Panc1 (cell line): ENCODE data around the gene GNE. TPM values are rescaled to one million over a fixed set of nuclear protein-coding genes. Genes with fewer than 3 reads are reported as not detected.
"Not testable (repeated sequence)": the region's sequence is repeated elsewhere in the genome, so short reads cannot be mapped to it uniquely, and the experiment has no call there.

Experiments
- ATAC-seq: fragments of 200-7000 bp; cut with Tn5 transposase; 2 replicates; pipeline ENCODE4 v1.9.1; 2020; ENCODE audit warnings: mild to moderate bottlenecking, moderate library complexity
- BruUV-seq: library from RNA; stranded (reverse); fragments of 400-500 nt; replicated peaks from 2 replicates; lab custom pipeline; 2021; lab: Mats Ljungman, UMichigan
- CTCF ChIA-PET: fragments of 300-600 bp; sonication (Branson Sonifier 250); formaldehyde crosslinking; loops from one replicate; lab custom pipeline; 2022; ENCODE audit warnings: antibody characterized with exemption; lab: Charles Lee
- POLR2A ChIA-PET: fragments of 300-600 bp; sonication (Branson Sonifier 250); formaldehyde crosslinking; loops from one replicate; lab custom pipeline; 2022; ENCODE audit warnings: antibody characterized with exemption; lab: Charles Lee
- DNase-seq: peaks from one replicate; pipeline ENCODE4 v3.0.0-alpha.2; 2010; ENCODE audit warnings: low read depth, low spot score
- H3K27ac ChIP-seq: 2 replicates; pipeline ENCODE4 v1.5.1; 2011; ENCODE audit warnings: mild to moderate bottlenecking, low read length, inconsistent platforms
- H3K27me3 ChIP-seq: fragments of 200-500 bp; sonication (Bioruptor generic); 2 replicates; pipeline ENCODE4 v1.6.0; 2014; ENCODE audit warnings: low read length, inconsistent platforms; ENCODE audit not compliant: control insufficient read depth, insufficient read depth
- H3K36me3 ChIP-seq: fragments of 200-500 bp; sonication (Bioruptor generic); 2 replicates; pipeline ENCODE4 v1.5.1; 2014; ENCODE audit warnings: inconsistent platforms, mild to moderate bottlenecking, low read length, moderate library complexity; ENCODE audit not compliant: control insufficient read depth, insufficient read depth
- H3K4me1 ChIP-seq: 2 replicates; pipeline ENCODE4 v1.5.1; 2011; ENCODE audit warnings: inconsistent platforms, mild to moderate bottlenecking, low read length, moderate library complexity; ENCODE audit not compliant: control insufficient read depth, insufficient read depth
- H3K4me3 ChIP-seq, 2 experiments: 2 replicates each; pipeline ENCODE4 v1.5.1; 2011 to 2012; ENCODE audit warnings: low read depth in 2 of 2, low read length in 2 of 2, mild to moderate bottlenecking in 2 of 2, inconsistent platforms in 1 of 2, moderate library complexity in 1 of 2
- H3K9me3 ChIP-seq: fragments of 200-500 bp; sonication (Bioruptor generic); 2 replicates; pipeline ENCODE4 v1.5.1; 2014; ENCODE audit warnings: low read depth, mild to moderate bottlenecking, inconsistent platforms, low read length, moderate library complexity; ENCODE audit not compliant: control insufficient read depth, insufficient read depth
- CTCF ChIP-seq: fragments of 450-650 bp; IDR thresholded peaks from 2 replicates; pipeline ENCODE4 v1.5.1; 2017; ENCODE audit warnings: mild to moderate bottlenecking
- POLR2AphosphoS5 ChIP-seq: IDR thresholded peaks from 2 replicates; pipeline ENCODE4 v1.6.1; 2012; ENCODE audit warnings: mild to moderate bottlenecking, low read depth, low read length, moderate library complexity
- REST ChIP-seq, 2 experiments: IDR thresholded peaks; 2 replicates each; pipeline ENCODE4 v1.6.1; 2011 to 2012; ENCODE audit warnings: low read depth in 2 of 2, control low read depth in 1 of 2, low read length in 1 of 2, mild to moderate bottlenecking in 1 of 2, moderate library complexity in 1 of 2; ENCODE audit not compliant: insufficient read depth in 1 of 2
- SIN3A ChIP-seq: IDR thresholded peaks from 2 replicates; pipeline ENCODE4 v1.6.1; 2012; ENCODE audit warnings: low read depth, mild to moderate bottlenecking, low read length, moderate library complexity, borderline replicate concordance; ENCODE audit not compliant: insufficient read depth
- TCF7L2 ChIP-seq: IDR thresholded peaks from 2 replicates; pipeline ENCODE4 v1.6.1; 2011; ENCODE audit warnings: mild to moderate bottlenecking, low read depth, low read length, inconsistent platforms
- in situ Hi-C: cut with HindIII; loops from 2 replicates; pipeline ENCODE4 v1.10.0; 2016; ENCODE audit warnings: low sequenced_read_pairs, low pct_unique_long_range_greater_than_20kb
- intact Hi-C: fragments of 100-400 bp; cut with micrococcal nuclease; formaldehyde crosslinking; loops from one replicate; pipeline ENCODE4 v1.10.0; 2022; ENCODE audit not compliant: unreplicated experiment
- total RNA-seq: library from RNA; stranded (reverse); gene quantifications from one replicate; pipeline ENCODE4 v1.2.1, GENCODE V29; 2021; ENCODE audit not compliant: unreplicated experiment

GNE gene
- total RNA-seq, 1 experiment from 2014 or later: 107 TPM

- intact Hi-C loops: no loop called here
- Histone ChIP-seq H3K27me3 (no peaks in the 10 kb centered on the region), H3K36me3 (no peaks in the 10 kb centered on the region), H3K4me3 (no peak overlapping the region), H3K27ac (peak overlapping the region; percentile 76), H3K4me1 (peaks cover 27% of the 10 kb centered on the region), H3K9me3 (no peaks in the 10 kb centered on the region)
- ChIA-PET POLR2A (interaction anchor here (0.7 kb wide), 1 partner anchor 16 kb away, joined by 12 read pairs; no protein-coding TSS in a partner anchor), CTCF (no interaction called here)
- ATAC-seq (no peak), DNase-seq (no peak)
- in situ Hi-C loops: no loop called here
- BruUV-seq: no TSS peak
- TF ChIP-seq POLR2AphosphoS5: no peak
- no peak for TF ChIP-seq CTCF
- no peak for TF ChIP-seq REST (IDR thresholded peaks at IDR 0.05; ENCODE audit: insufficient read depth in 1 of 2, low read depth in 2 of 2, low read length in 1 of 2)
- no peak for TF ChIP-seq TCF7L2
- no peak for TF ChIP-seq SIN3A
Observed at GRCh38 chr9:36297798-36298197, 39.5 kb upstream of the GNE start.

- BruUV-seq, H3K4me3 ChIP-seq, POLR2A ChIA-PET, H3K9me3 ChIP-seq, in situ Hi-C loops, H3K36me3 ChIP-seq, DNase-seq, intact Hi-C loops, ATAC-seq, H3K27me3 ChIP-seq: not testable (repeated sequence)
- CTCF ChIA-PET: interaction anchor here (1.3 kb wide), 1 partner anchor 37 kb away, joined by 4 read pairs; the partner anchor contains the start of gene GNE
- peaks cover 35% of the 10 kb centered on the region for H3K4me1 ChIP-seq
- peak overlapping the region; percentile 49; the same call in 1 of the 2 replicates for H3K27ac ChIP-seq
Observed at GRCh38 chr9:36294996-36295395, 36.7 kb upstream of the GNE start.

- POLR2A ChIA-PET: no interaction called here
- in situ Hi-C loops: no loop called here
- CTCF ChIA-PET: no interaction called here
Observed at GRCh38 chr9:36293918-36294317, 35.7 kb upstream of the GNE start.

More at GRCh38 chr9:36293918-36294317, 35.7 kb upstream of the GNE start:
- Histone ChIP-seq H3K36me3 (no peaks in the 10 kb centered on the region), H3K9me3 (no peaks in the 10 kb centered on the region), H3K27me3 (no peaks in the 10 kb centered on the region), H3K27ac (peak overlapping the region; percentile 53), H3K4me3 (no peak overlapping the region), H3K4me1 (peaks cover 34% of the 10 kb centered on the region)
- no TSS peak for BruUV-seq
- ATAC-seq (no peak), DNase-seq (no peak)
- TF ChIP-seq TCF7L2 (no peak), SIN3A (no peak), CTCF (no peak), POLR2AphosphoS5 (no peak), REST (IDR thresholded peaks at IDR 0.05; ENCODE audit: insufficient read depth in 1 of 2, low read depth in 2 of 2, low read length in 1 of 2) (no peak)
- intact Hi-C loops: no loop called here
